AG04450 (cell line): ENCODE results near the gene CTR9. TPM values are rescaled to one million over a fixed set of nuclear protein-coding genes. Genes with fewer than 3 reads are reported as not detected.

Source experiments
- CTCF ChIA-PET: fragments of 300-600, 350-600 bp; formaldehyde crosslinking; extraction: SDS; loops from one replicate; lab custom pipeline; 2022; ENCODE audit warnings: antibody characterized with exemption, inconsistent platforms; lab: Charles Lee
- POLR2A ChIA-PET: fragments of 350-600 bp; formaldehyde crosslinking; extraction: SDS; loops from one replicate; lab custom pipeline; 2021; ENCODE audit warnings: antibody characterized with exemption, inconsistent platforms; lab: Yijun Ruan, JAX
- DNase-seq: peaks from one replicate; pipeline ENCODE4 v3.0.0-alpha.2; 2011; ENCODE audit warnings: low read depth, low spot score
- H3K27ac ChIP-seq: one replicate; pipeline ENCODE4 v1.5.1; 2012; ENCODE audit warnings: low read depth, low read length, control low read depth
- H3K27me3 ChIP-seq: one replicate; pipeline ENCODE4 v1.6.0; 2012; ENCODE audit warnings: low read length; ENCODE audit not compliant: control insufficient read depth, insufficient read depth
- H3K4me3 ChIP-seq: 2 replicates; pipeline ENCODE4 v1.5.1; 2011; ENCODE audit warnings: mild to moderate bottlenecking, low read depth, low read length, control low read depth
- H3K9me3 ChIP-seq: 2 replicates; pipeline ENCODE4 v1.5.1; 2012; ENCODE audit warnings: low read length; ENCODE audit not compliant: control insufficient read depth, insufficient read depth
- polyA plus RNA-seq: library from polyadenylated mRNA; depleted of rRNA; stranded (reverse); fragments of >200 nt; gene quantifications from 2 replicates; pipeline ENCODE4 v1.2.3, GENCODE V29; 2011; rRNA removed
- small RNA-seq: library from RNA; depleted of rRNA; stranded (forward); fragments of <200 nt; gene quantifications from one replicate; pipeline ENCODE3, GENCODE V24; 2012; ENCODE audit warnings: low read depth; ENCODE audit not compliant: insufficient read length
- TF ChIP-seq, protein P1 (sequence below): IDR thresholded peaks from 2 replicates; pipeline ENCODE4 v1.5.1; 2011; ENCODE audit warnings: low read depth, low read length, control low read depth, inconsistent platforms

The CTR9 gene
- polyA plus RNA-seq, 1 experiment = 22.6 TPM

DNA sequence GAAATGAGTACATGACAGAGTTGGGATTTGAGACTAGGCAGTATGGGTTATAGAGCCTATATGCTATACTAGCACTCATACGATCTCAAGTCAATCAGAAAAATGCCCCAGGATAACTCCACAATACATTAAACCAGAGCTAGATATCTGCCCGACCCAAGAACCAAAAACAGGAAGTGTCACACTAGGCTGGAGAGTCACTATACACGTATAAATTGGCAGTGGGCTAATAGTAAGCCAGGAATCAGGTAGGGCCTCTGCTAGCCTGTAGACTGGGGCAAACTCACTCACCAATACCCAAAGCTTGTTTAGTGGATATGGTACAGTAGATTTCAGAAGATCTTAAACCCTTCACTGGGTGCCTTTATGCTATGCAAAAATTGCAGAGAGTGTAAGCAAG lies 73.8 kb downstream of the CTR9 start:
- no peaks in the 10 kb centered on the region for H3K27me3 ChIP-seq
- ChIA-PET POLR2A (no interaction called here), CTCF (no interaction called here)
- DNase-seq = no peak
- no peak overlapping the region for H3K27ac ChIP-seq
- H3K9me3 ChIP-seq = 0 out of 2 replicates have a peak, but pooled peaks cover 2% of the 10 kb centered on the region
- TF ChIP-seq, protein P1, sequence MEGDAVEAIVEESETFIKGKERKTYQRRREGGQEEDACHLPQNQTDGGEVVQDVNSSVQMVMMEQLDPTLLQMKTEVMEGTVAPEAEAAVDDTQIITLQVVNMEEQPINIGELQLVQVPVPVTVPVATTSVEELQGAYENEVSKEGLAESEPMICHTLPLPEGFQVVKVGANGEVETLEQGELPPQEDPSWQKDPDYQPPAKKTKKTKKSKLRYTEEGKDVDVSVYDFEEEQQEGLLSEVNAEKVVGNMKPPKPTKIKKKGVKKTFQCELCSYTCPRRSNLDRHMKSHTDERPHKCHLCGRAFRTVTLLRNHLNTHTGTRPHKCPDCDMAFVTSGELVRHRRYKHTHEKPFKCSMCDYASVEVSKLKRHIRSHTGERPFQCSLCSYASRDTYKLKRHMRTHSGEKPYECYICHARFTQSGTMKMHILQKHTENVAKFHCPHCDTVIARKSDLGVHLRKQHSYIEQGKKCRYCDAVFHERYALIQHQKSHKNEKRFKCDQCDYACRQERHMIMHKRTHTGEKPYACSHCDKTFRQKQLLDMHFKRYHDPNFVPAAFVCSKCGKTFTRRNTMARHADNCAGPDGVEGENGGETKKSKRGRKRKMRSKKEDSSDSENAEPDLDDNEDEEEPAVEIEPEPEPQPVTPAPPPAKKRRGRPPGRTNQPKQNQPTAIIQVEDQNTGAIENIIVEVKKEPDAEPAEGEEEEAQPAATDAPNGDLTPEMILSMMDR = no peak
- no peak overlapping the region for H3K4me3 ChIP-seq

DNA sequence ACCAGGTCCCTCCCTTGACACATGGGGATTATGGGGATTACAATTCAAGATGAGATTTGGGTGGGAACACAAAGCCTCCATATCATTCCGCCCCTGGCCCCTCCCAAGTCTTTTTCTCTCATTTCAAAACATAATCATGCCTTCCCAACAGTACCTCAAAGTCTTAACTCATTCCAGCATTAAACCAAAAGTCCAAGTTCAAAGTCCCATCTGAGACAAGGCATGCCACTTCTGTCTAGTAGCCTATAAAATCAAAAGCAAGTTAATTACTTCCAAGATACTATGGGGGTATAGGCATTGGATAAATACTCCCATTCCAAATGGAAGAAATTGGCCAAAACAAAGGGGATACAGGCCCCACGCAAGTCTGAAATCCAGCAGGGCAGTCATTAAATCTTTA lies 77.4 kb downstream of the CTR9 start:
- POLR2A ChIA-PET = interaction anchor here (3.9 kb wide), 1 partner anchor 19 kb away, joined by 14 read pairs; the partner anchor contains the start of gene EIF4G2

DNA sequence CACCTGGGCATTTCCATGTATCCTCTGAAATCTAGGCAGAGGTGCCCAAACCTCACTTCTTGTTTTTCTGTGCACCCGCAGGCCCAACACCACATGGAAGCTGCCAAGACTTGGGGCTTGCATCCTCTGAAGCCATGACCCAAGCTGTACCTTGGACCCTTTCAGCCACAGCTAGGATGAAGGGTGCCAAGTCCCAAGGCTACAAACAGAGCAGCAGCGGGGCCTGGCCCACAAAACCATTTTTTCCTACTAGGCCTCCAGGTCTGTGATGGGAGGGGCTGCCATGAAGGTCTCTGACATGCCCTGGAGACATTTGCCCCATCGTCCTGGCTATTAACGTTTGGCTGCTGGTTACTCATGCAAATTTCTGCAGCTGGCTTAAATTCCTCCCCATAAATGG lies 78.1 kb downstream of the CTR9 start:
- TF ChIP-seq, protein P1 = no peak
- DNase-seq = no peak
- 0 out of 2 replicates have a peak, but pooled peaks cover 2% of the 10 kb centered on the region for H3K9me3 ChIP-seq
- H3K27me3 ChIP-seq = no peaks in the 10 kb centered on the region
- no peak overlapping the region for H3K4me3 ChIP-seq
- no peak overlapping the region for H3K27ac ChIP-seq
- ChIA-PET POLR2A (interaction anchor here (3.9 kb wide), 1 partner anchor 20 kb away, joined by 14 read pairs; the partner anchor contains the start of gene EIF4G2), CTCF (no interaction called here)

More for the DNA sequence above, 77.4 kb downstream of the CTR9 start:
- H3K9me3 ChIP-seq = 0 out of 2 replicates have a peak, but pooled peaks cover 2% of the 10 kb centered on the region
- H3K27me3 ChIP-seq = no peaks in the 10 kb centered on the region
- CTCF ChIA-PET = no interaction called here
- TF ChIP-seq, protein P1 = no peak
- no peak overlapping the region for H3K4me3 ChIP-seq
- DNase-seq = no peak
- no peak overlapping the region for H3K27ac ChIP-seq

Small RNA genes within 50 kb of the gene (small RNA-seq; reads per million reads assigned to genes)
- gene RF00019 = not detected
- not detected for gene SNORD97

Other genes starting within 250 kb of the CTR9 start
- gene RNF141, start 210.1 kb upstream of the CTR9 start, polyA plus RNA-seq = 23.7 and 34.8 TPM in 2 replicates
- 0.10 and 0.19 TPM in 2 replicates for gene LYVE1, start 182.6 kb upstream of the CTR9 start, polyA plus RNA-seq
- 56.6 and 60.3 TPM in 2 replicates for gene IRAG1, start 57.5 kb upstream of the CTR9 start, polyA plus RNA-seq
- gene EIF4G2, start 57.7 kb downstream of the CTR9 start, polyA plus RNA-seq = 1,244 and 1,432 TPM in 2 replicates
- 77.5 and 87.7 TPM in 2 replicates for gene ZBED5, start 106.8 kb downstream of the CTR9 start, polyA plus RNA-seq